Smooth muscle cell (in vitro differentiated cells): ENCODE measurements around the gene KIF6. TPM values are rescaled to one million over a fixed set of nuclear protein-coding genes. Genes with fewer than 3 reads are reported as not detected.

ENCODE experiments used
- DNase-seq: peaks from one replicate; lab custom pipeline; 2025; ENCODE audit not compliant: unreplicated experiment; lab: John Stamatoyannopoulos, UW
- H2AFZ ChIP-seq: fragments of 200-600 bp; sonication (generic); 2 replicates; pipeline ENCODE4 v1.6.0; 2016; ENCODE audit warnings: antibody characterized with exemption, low read depth, mild to moderate bottlenecking
- H3F3A ChIP-seq: fragments of 200-600 bp; sonication (generic); 2 replicates; pipeline ENCODE4 v1.6.0; 2017; ENCODE audit warnings: antibody characterized with exemption, low read depth
- H3K27ac ChIP-seq: fragments of 200-600 bp; sonication (generic); 2 replicates; pipeline ENCODE4 v1.5.1; 2016; ENCODE audit warnings: low read depth, mild to moderate bottlenecking
- H3K27me3 ChIP-seq: fragments of 200-600 bp; sonication (generic); 2 replicates; pipeline ENCODE4 v1.6.1; 2016; ENCODE audit warnings: low read depth, mild to moderate bottlenecking
- H3K36me3 ChIP-seq: fragments of 200-600 bp; sonication (generic); 2 replicates; pipeline ENCODE4 v1.5.1; 2016; ENCODE audit warnings: low read depth
- H3K4me1 ChIP-seq: fragments of 200-600 bp; sonication (generic); 2 replicates; pipeline ENCODE4 v1.5.1; 2016; ENCODE audit warnings: low read depth
- H3K4me2 ChIP-seq: fragments of 200-600 bp; sonication (generic); 2 replicates; pipeline ENCODE4 v1.6.0; 2016; ENCODE audit warnings: mild to moderate bottlenecking
- H3K4me3 ChIP-seq: fragments of 200-600 bp; sonication (generic); 2 replicates; pipeline ENCODE4 v1.5.1; 2016; ENCODE audit warnings: mild to moderate bottlenecking
- H3K79me2 ChIP-seq: fragments of 200-600 bp; sonication (generic); 2 replicates; pipeline ENCODE4 v1.6.0; 2016; ENCODE audit warnings: low read depth, mild to moderate bottlenecking
- H3K9ac ChIP-seq: fragments of 200-600 bp; sonication (generic); 2 replicates; pipeline ENCODE4 v1.6.0; 2016; ENCODE audit warnings: low read depth
- H3K9me3 ChIP-seq: fragments of 200-600 bp; sonication (generic); replicated peaks from 2 replicates; pipeline ENCODE4 v1.5.1; 2016; ENCODE audit warnings: low read depth
- H4K20me1 ChIP-seq: fragments of 200-600 bp; sonication (generic); 2 replicates; pipeline ENCODE4 v1.6.0; 2016; ENCODE audit warnings: low read depth
- WGBS: methylation state at CpG from one replicate; pipeline ENCODE4 v1.1.7; 2016; ENCODE audit warnings: low lambda C conversion rate; 5-methylcytosine and 5-hydroxymethylcytosine counted together
- polyA plus RNA-seq: library from polyadenylated mRNA; unstranded; fragments of >200 nt; fragmentation: Nextera tagmentation; extraction: Ambion mirVana; gene quantifications from 2 replicates; pipeline ENCODE4 v1.2.1, GENCODE V29; 2016
- total RNA-seq: library from RNA; depleted of rRNA; stranded (reverse); fragments of >200 nt; gene quantifications from 2 replicates; pipeline ENCODE4 v1.2.3, GENCODE V29; 2014
- TF ChIP-seq, protein P1 (sequence below): fragments of 200-600 bp; sonication (generic); IDR thresholded peaks from 2 replicates; pipeline ENCODE4 v1.5.1; 2017; ENCODE audit warnings: borderline replicate concordance, mild to moderate bottlenecking, antibody characterized with exemption; ENCODE audit not compliant: insufficient read depth, poor library complexity, severe bottlenecking

Gene KIF6
- total and polyA plus RNA-seq, 2 experiments from 2014 or later: 1.1 to 1.5 TPM

DNA sequence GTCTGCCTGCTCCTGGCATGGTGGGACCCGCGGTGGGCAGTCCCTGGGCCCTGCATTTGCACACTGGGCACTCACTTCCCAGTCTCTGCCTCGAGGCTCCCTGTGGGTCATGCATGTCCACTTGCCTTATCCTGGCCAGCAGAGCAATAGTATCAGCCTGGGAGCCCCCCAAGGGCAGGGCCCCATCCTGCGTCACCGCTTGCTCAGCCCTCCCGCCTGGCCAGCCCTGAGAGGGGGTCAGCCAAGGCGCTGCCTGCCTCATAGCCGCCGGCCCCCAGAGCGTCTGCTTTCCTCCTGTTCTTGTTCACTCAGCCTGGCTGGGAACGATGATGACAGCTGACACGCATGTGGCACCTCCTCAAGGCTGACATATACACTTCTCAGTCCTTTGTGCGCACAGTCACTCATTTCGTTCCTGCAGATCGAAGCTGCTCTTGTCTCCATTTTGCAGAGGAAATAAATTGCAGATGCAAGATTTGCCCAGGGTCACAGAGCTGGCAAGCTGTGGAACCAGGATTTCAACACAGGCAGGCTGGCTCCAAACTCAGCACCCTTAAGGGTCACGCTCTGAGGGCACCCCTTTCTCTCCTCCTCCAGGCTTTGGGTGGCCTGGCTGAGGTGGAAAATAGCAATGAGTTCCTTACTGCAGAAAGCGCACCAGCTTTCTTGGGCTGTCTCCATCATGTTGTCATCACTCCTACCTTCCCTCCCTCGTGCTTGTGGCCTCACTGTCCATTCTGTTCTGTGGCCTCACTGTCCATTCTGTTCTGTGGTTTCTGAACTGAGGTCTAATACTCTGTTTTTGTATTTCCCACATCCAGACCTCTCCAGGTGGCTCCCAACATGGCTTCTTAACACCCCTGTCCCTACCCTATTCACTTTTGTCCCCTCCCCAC lies 428.2 kb downstream of the KIF6 start:
- no peaks in the 10 kb centered on the region for H3K9me3 ChIP-seq
- H3K27me3 ChIP-seq: peaks cover 33% of the 10 kb centered on the region
- TF ChIP-seq, protein P1, sequence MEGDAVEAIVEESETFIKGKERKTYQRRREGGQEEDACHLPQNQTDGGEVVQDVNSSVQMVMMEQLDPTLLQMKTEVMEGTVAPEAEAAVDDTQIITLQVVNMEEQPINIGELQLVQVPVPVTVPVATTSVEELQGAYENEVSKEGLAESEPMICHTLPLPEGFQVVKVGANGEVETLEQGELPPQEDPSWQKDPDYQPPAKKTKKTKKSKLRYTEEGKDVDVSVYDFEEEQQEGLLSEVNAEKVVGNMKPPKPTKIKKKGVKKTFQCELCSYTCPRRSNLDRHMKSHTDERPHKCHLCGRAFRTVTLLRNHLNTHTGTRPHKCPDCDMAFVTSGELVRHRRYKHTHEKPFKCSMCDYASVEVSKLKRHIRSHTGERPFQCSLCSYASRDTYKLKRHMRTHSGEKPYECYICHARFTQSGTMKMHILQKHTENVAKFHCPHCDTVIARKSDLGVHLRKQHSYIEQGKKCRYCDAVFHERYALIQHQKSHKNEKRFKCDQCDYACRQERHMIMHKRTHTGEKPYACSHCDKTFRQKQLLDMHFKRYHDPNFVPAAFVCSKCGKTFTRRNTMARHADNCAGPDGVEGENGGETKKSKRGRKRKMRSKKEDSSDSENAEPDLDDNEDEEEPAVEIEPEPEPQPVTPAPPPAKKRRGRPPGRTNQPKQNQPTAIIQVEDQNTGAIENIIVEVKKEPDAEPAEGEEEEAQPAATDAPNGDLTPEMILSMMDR: no peak
- no peak overlapping the region for H2AFZ ChIP-seq
- H3K4me1 ChIP-seq: no peaks in the 10 kb centered on the region
- no peak for DNase-seq
- H3K36me3 ChIP-seq: no peaks in the 10 kb centered on the region
- H3K4me3 ChIP-seq: no peak overlapping the region
- no peaks in the 10 kb centered on the region for H4K20me1 ChIP-seq
- H3K9ac ChIP-seq: no peak overlapping the region
- no peaks in the 10 kb centered on the region for H3F3A ChIP-seq
- WGBS: 87% methylated on average over 18 of the region's 18 CpGs
- no peak overlapping the region for H3K4me2 ChIP-seq
- no peak overlapping the region for H3K27ac ChIP-seq
- no peaks in the 10 kb centered on the region for H3K79me2 ChIP-seq

DNA sequence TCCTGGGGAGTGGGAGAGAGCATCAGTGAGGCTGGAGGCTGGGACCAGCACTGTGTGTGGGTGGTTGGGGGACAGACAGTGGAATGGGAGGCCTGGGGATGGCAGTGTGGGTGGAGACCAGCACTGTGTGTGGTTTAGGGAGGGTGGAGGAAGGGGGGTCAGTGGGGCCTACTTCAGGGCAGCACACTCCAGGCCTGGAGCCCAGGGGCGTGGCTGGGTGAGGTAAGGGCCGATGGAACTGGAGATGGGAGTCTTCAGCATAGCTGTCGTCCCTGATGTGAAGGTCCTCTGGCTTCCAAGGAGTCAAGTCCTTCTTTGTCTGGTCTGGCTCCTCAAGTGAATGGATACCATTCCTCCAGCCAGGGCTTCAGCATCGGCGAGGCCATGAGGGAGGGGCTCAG lies 429.6 kb downstream of the KIF6 start:
- H3K4me3 ChIP-seq: no peak overlapping the region
- no peak overlapping the region for H3K27ac ChIP-seq
- H3K4me1 ChIP-seq: peaks cover 6% of the 10 kb centered on the region
- peaks cover 28% of the 10 kb centered on the region for H3K27me3 ChIP-seq
- no peak overlapping the region for H3K4me2 ChIP-seq
- no peaks in the 10 kb centered on the region for H3K79me2 ChIP-seq
- H3K9ac ChIP-seq: no peak overlapping the region
- no peak for DNase-seq
- TF ChIP-seq, protein P1: no peak
- H3F3A ChIP-seq: no peaks in the 10 kb centered on the region
- no peaks in the 10 kb centered on the region for H4K20me1 ChIP-seq
- H2AFZ ChIP-seq: no peak overlapping the region
- H3K9me3 ChIP-seq: no peaks in the 10 kb centered on the region
- 65% methylated on average over 5 of the region's 5 CpGs for WGBS
- H3K36me3 ChIP-seq: no peaks in the 10 kb centered on the region

DNA sequence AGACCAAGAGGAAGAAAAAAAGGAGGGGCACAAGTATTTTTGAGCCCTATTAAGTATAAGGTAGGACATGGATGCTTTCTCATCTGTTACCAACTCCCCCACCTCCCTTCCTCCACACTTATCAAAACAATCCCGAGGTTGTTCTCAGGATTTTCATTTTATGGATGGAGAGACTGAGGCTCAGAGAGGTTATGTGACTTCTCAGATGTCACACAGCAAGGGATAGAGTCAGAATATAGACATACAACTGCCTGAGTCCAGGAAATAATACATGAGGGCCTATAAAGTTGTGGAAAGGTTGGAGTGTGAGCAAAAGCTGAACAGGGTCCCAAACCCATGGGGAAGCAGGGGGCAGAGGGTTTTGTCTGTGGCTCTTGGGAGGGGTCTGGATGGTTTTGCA lies 430.3 kb downstream of the KIF6 start:
- TF ChIP-seq, protein P1: no peak
- Histone ChIP-seq H3K4me1 (peaks cover 6% of the 10 kb centered on the region), H3K27me3 (peaks cover 28% of the 10 kb centered on the region), H3K36me3 (no peaks in the 10 kb centered on the region), H3K4me3 (no peak overlapping the region), H3K79me2 (no peaks in the 10 kb centered on the region), H4K20me1 (no peaks in the 10 kb centered on the region), H3K27ac (no peak overlapping the region), H3K4me2 (no peak overlapping the region), H2AFZ (no peak overlapping the region), H3K9ac (no peak overlapping the region), H3K9me3 (no peaks in the 10 kb centered on the region), H3F3A (no peaks in the 10 kb centered on the region)
- no peak for DNase-seq
- 78% methylated on average over 1 of the region's 1 CpG for WGBS
